ENCODE results near the gene FAM149A.

DNA sequence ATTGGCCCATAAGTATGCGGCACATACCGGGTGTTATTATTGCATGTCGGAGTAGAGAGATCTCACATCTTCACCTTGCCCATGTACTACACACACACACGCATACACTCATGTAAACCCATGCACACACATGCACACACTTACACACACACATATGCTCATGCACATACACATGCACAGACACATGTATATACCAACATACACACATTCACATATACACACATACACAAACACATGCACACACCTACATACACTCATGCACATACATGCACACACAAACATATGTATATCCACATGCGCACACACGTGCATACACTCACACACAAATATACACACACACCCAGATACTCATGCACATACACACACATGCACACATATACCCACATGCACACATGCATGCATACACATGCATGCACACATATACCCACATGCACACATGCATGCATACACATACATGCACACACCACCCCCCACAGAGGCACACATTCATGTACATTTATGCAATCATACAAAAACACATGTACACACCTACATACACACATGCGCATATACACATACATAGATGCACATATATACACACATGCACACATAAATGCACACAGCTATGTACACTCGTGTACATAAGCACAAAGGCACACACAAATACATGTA lies 98.1 kb downstream of the FAM149A start:
- TF ChIP-seq CTCF (IDR thresholded peaks at IDR 0.05; ENCODE audit: low read depth, low read length, missing input control) (no peak), SP1 (IDR thresholded peaks at IDR 0.05) (no peak)
- TF ChIP-seq, protein P1, sequence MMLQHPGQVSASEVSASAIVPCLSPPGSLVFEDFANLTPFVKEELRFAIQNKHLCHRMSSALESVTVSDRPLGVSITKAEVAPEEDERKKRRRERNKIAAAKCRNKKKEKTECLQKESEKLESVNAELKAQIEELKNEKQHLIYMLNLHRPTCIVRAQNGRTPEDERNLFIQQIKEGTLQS (IDR thresholded peaks at IDR 0.05), result no peak

Measured in liver (tissue), 3 donors.